HEK293 (cell line): ENCODE results near the gene BORCS5.

Experiments
- CTCF ChIA-PET: fragments of 350-600 bp; formaldehyde crosslinking; extraction: SDS; loops from one replicate; lab custom pipeline; 2021; ENCODE audit warnings: antibody characterized with exemption; lab: Yijun Ruan, JAX
- POLR2A ChIA-PET: fragments of 300-600 bp; formaldehyde crosslinking; extraction: SDS; loops from one replicate; lab custom pipeline; 2020; ENCODE audit warnings: antibody characterized with exemption, inconsistent platforms; lab: Yijun Ruan, JAX
- H3K27ac ChIP-seq: fragments of 200-500 bp; sonication (Bioruptor generic); 2 replicates; pipeline ENCODE4 v1.5.1; 2014; ENCODE audit warnings: low read depth, low read length, control low read depth, inconsistent platforms; ENCODE audit errors: extremely low read depth
- H3K36me3 ChIP-seq, 2 experiments: fragments of 200-500 bp in 1 of 2; sonication (Bioruptor generic) in 1 of 2; 1 replicate in 1 of 2; 2 replicates in 1 of 2; pipeline ENCODE4 v1.5.1; 2014 to 2017; ENCODE audit warnings: inconsistent platforms in 2 of 2, low read length in 2 of 2; ENCODE audit not compliant: control insufficient read depth in 2 of 2, insufficient read depth in 1 of 2
- H3K4me1 ChIP-seq: fragments of 200-500 bp; sonication (Bioruptor generic); 2 replicates; pipeline ENCODE4 v1.5.1; 2014; ENCODE audit warnings: mild to moderate bottlenecking, low read length, inconsistent platforms; ENCODE audit not compliant: control insufficient read depth, insufficient read depth
- H3K4me3 ChIP-seq: 2 replicates; pipeline ENCODE4 v1.5.1; 2011; ENCODE audit warnings: low read depth, mild to moderate bottlenecking, control low read depth, low read length, moderate library complexity
- H3K9me3 ChIP-seq: fragments of 200-500 bp; sonication (Bioruptor generic); 2 replicates; pipeline ENCODE4 v1.5.1; 2014; ENCODE audit warnings: low read depth, low read length, inconsistent platforms; ENCODE audit not compliant: control insufficient read depth, insufficient read depth
- BCL11B ChIP-seq: fragments of 450-650 bp; formaldehyde crosslinking; IDR thresholded peaks from 2 replicates; pipeline ENCODE4 v1.5.1; 2016; ENCODE audit warnings: low read depth, missing biosample characterization, missing genetic modification characterization
- FEZF1 ChIP-seq: fragments of 450-650 bp; formaldehyde crosslinking; IDR thresholded peaks from 2 replicates; pipeline ENCODE4 v1.5.1; 2016; ENCODE audit warnings: missing biosample characterization, missing genetic modification characterization
- GLIS1 ChIP-seq: fragments of 450-650 bp; formaldehyde crosslinking; IDR thresholded peaks from 2 replicates; pipeline ENCODE4 v1.5.1; 2016; ENCODE audit warnings: missing biosample characterization, missing genetic modification characterization
- MZF1 ChIP-seq: fragments of 450-650 bp; formaldehyde crosslinking; IDR thresholded peaks from 2 replicates; pipeline ENCODE4 v1.5.1; 2017; ENCODE audit warnings: missing biosample characterization, missing genetic modification characterization, borderline replicate concordance
- PATZ1 ChIP-seq: fragments of 450-650 bp; formaldehyde crosslinking; IDR thresholded peaks from 2 replicates; pipeline ENCODE4 v1.5.1; 2016; ENCODE audit warnings: missing biosample characterization, missing genetic modification characterization
- PRDM1 ChIP-seq: fragments of 450-650 bp; formaldehyde crosslinking; IDR thresholded peaks from 2 replicates; pipeline ENCODE4; 2016; ENCODE audit warnings: missing biosample characterization, missing genetic modification characterization
- PRDM4 ChIP-seq: fragments of 450-650 bp; formaldehyde crosslinking; IDR thresholded peaks from 2 replicates; pipeline ENCODE4 v1.5.1; 2017; ENCODE audit warnings: missing biosample characterization, missing genetic modification characterization
- TRIM28 ChIP-seq: IDR thresholded peaks from 2 replicates; pipeline ENCODE4 v1.6.1; 2011; ENCODE audit warnings: low read length, control low read depth, borderline replicate concordance
- WT1 ChIP-seq: fragments of 450-650 bp; formaldehyde crosslinking; IDR thresholded peaks from 2 replicates; pipeline ENCODE4 v1.5.1; 2016; ENCODE audit warnings: missing biosample characterization, missing genetic modification characterization
- ZBTB1 ChIP-seq: fragments of 450-650 bp; formaldehyde crosslinking; IDR thresholded peaks from 2 replicates; pipeline ENCODE4 v1.5.1; 2016; ENCODE audit warnings: missing biosample characterization, missing genetic modification characterization
- ZBTB17 ChIP-seq: fragments of 450-650 bp; formaldehyde crosslinking; IDR thresholded peaks from 2 replicates; pipeline ENCODE4 v1.5.1; 2016; ENCODE audit warnings: missing biosample characterization, missing genetic modification characterization
- ZEB2 ChIP-seq: fragments of 450-650 bp; formaldehyde crosslinking; IDR thresholded peaks from 2 replicates; pipeline ENCODE4 v1.5.1; 2016; ENCODE audit warnings: missing biosample characterization, missing genetic modification characterization
- ZNF10 ChIP-seq: fragments of 450-650 bp; formaldehyde crosslinking; IDR thresholded peaks from 2 replicates; pipeline ENCODE4 v1.5.1; 2017; ENCODE audit warnings: missing biosample characterization, missing genetic modification characterization
- ZNF184 ChIP-seq: fragments of 450-650 bp; IDR thresholded peaks from 2 replicates; pipeline ENCODE4 v1.5.1; 2018; ENCODE audit warnings: missing biosample characterization, mild to moderate bottlenecking, missing genetic modification characterization
- ZNF19 ChIP-seq: fragments of 450-650 bp; formaldehyde crosslinking; IDR thresholded peaks from 2 replicates; pipeline ENCODE4; 2016; ENCODE audit warnings: missing biosample characterization, missing genetic modification characterization, low read depth
- ZNF23 ChIP-seq: fragments of 450-650 bp; formaldehyde crosslinking; IDR thresholded peaks from 2 replicates; pipeline ENCODE4 v1.5.1; 2016; ENCODE audit warnings: missing biosample characterization, missing genetic modification characterization, borderline replicate concordance
- ZNF561 ChIP-seq: fragments of 450-650 bp; IDR thresholded peaks from 2 replicates; pipeline ENCODE4 v1.5.1; 2018; ENCODE audit warnings: missing biosample characterization, missing genetic modification characterization, borderline replicate concordance
- ZNF571 ChIP-seq: fragments of 450-650 bp; formaldehyde crosslinking; IDR thresholded peaks from 2 replicates; pipeline ENCODE4 v1.5.0; 2017; ENCODE audit warnings: missing biosample characterization, missing genetic modification characterization
- ZNF580 ChIP-seq: fragments of 450-650 bp; formaldehyde crosslinking; IDR thresholded peaks from 2 replicates; pipeline ENCODE4 v1.5.1; 2016; ENCODE audit warnings: missing biosample characterization, missing genetic modification characterization
- ZNF660 ChIP-seq: fragments of 450-650 bp; IDR thresholded peaks from 2 replicates; pipeline ENCODE4 v1.5.1; 2018; ENCODE audit warnings: missing biosample characterization, mild to moderate bottlenecking, missing genetic modification characterization
- ZNF692 ChIP-seq: fragments of 450-650 bp; formaldehyde crosslinking; IDR thresholded peaks from 2 replicates; pipeline ENCODE4 v1.5.1; 2016; ENCODE audit warnings: missing biosample characterization, missing genetic modification characterization
- ZNF843 ChIP-seq: fragments of 450-650 bp; formaldehyde crosslinking; IDR thresholded peaks from 2 replicates; pipeline ENCODE4 v1.5.1; 2016; ENCODE audit warnings: missing biosample characterization, missing genetic modification characterization
- ZXDB ChIP-seq: fragments of 450-650 bp; formaldehyde crosslinking; IDR thresholded peaks from 2 replicates; pipeline ENCODE4 v1.5.1; 2016; ENCODE audit warnings: missing biosample characterization, missing genetic modification characterization

BORCS5 gene

GRCh38 chr12:12319451-12320183 lies 37.3 kb upstream of the BORCS5 start (continued):
- TF ChIP-seq ZBTB17 (0 out of 2 replicates have a peak, but pooled peaks have one; percentile 46), TRIM28 (peak; percentile 89; the same call in 1 of the 2 replicates), WT1 (tag by site-specific recombination) (peak; percentile 83), ZNF571 (tag by site-specific recombination) (no peak), FEZF1 (tag by site-specific recombination) (peak; percentile 97), PRDM4 (tag by site-specific recombination) (peak; percentile 53), BCL11B (0 out of 2 replicates have a peak, but pooled peaks have one; percentile 20), ZNF843 (tag by site-specific recombination) (peak; percentile 90), ZNF580 (tag by site-specific recombination) (0 out of 2 replicates have a peak, but pooled peaks have one; percentile 8), ZNF660 (tag by site-specific recombination) (peak; percentile 10; the same call in 1 of the 2 replicates), PATZ1 (tag by site-specific recombination) (peak; percentile 46; the same call in 1 of the 2 replicates), ZNF10 (tag by site-specific recombination) (peak; percentile 44; the same call in 1 of the 2 replicates), ZNF23 (tag by site-specific recombination) (no peak), ZNF692 (tag by site-specific recombination) (0 out of 2 replicates have a peak, but pooled peaks have one; percentile 30), ZNF184 (tag by site-specific recombination) (no peak), MZF1 (tag by site-specific recombination) (no peak), ZNF561 (tag by site-specific recombination) (peak; percentile 83), ZNF19 (no peak), ZXDB (no peak), GLIS1 (peak; percentile 97), ZBTB1 (tag by site-specific recombination) (no peak)

DNA sequence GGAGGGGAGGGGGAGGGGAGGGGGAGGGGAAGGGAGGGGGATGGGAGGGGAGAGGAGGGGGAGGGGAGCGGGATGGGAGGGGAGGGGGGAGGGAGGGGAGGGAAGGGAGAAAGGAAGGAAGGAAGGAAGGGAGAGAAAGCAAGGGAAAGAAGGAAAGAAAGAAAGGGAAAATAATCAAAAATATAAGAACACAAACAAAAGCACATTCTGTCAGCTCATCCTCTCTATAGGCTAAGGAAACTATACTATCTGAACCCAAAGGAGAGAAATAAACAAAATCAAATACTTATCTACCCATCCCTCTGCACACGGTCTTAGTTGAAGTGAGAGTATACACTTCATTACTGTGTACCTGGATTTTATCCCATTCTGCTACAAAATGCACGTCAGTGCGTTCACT lies 33.8 kb upstream of the BORCS5 start:
- TF ChIP-seq ZEB2 (tag by site-specific recombination) (no peak), PRDM1 (tag by site-specific recombination) (peak; percentile 74)
- Histone ChIP-seq H3K36me3 (no peaks in the 10 kb centered on the region), H3K27ac (no peak overlapping the region), H3K4me1 (peaks cover 11% of the 10 kb centered on the region), H3K9me3 (no peaks in the 10 kb centered on the region), H3K4me3 (no peak overlapping the region)
- POLR2A ChIA-PET = no interaction called here
- CTCF ChIA-PET = interaction anchor here (0.5 to 0.8 kb wide), 2 partner anchors 286 to 381 kb away, joined by 3 to 7 read pairs; no protein-coding TSS in a partner anchor
